ENCODE data around the gene PDZD4.

The PDZD4 gene

GRCh38 chrX:153829799-153830639, at the start of gene PDZD4:
TSS of gene PDZD4 (minus strand) at chrX:153830544. CDS start at chrX:153830298, 246 bp downstream.
- no peak for DNase-seq (ENCODE audit: low spot score)

GRCh38 chrX:153879741-153880439, 49.5 kb upstream of the PDZD4 start:
- DNase-seq (ENCODE audit: low spot score) = no peak

GRCh38 chrX:153878969-153879653, 48.8 kb upstream of the PDZD4 start:
- no peak for DNase-seq (ENCODE audit: low spot score)

- no peak for DNase-seq (ENCODE audit: low spot score)
Measured at GRCh38 chrX:153878345-153878744, 48.0 kb upstream of the PDZD4 start.

- no peak for DNase-seq (ENCODE audit: low spot score)
Measured at GRCh38 chrX:153877571-153878261, 47.4 kb upstream of the PDZD4 start.

GRCh38 chrX:153876112-153876491, 45.8 kb upstream of the PDZD4 start:
- no peak for DNase-seq (ENCODE audit: low spot score)

- DNase-seq (ENCODE audit: low spot score) = peak; percentile 68
Measured at GRCh38 chrX:153875391-153876111, 45.2 kb upstream of the PDZD4 start.

GRCh38 chrX:153874366-153875125, 44.2 kb upstream of the PDZD4 start:
- DNase-seq (ENCODE audit: low spot score) = no peak

- no peak for DNase-seq (ENCODE audit: low spot score)
Measured at GRCh38 chrX:153874085-153874365, 43.7 kb upstream of the PDZD4 start.

GRCh38 chrX:153873282-153874084, 43.1 kb upstream of the PDZD4 start:
- DNase-seq (ENCODE audit: low spot score) = no peak

GRCh38 chrX:153871946-153872878, 41.9 kb upstream of the PDZD4 start:
- DNase-seq (ENCODE audit: low spot score) = no peak

- no peak for DNase-seq (ENCODE audit: low spot score)
Measured at GRCh38 chrX:153871451-153871850, 41.1 kb upstream of the PDZD4 start.

GRCh38 chrX:153870791-153871360, 40.5 kb upstream of the PDZD4 start:
- DNase-seq (ENCODE audit: low spot score) = no peak

GRCh38 chrX:153870288-153870690, 39.9 kb upstream of the PDZD4 start:
- no peak for DNase-seq (ENCODE audit: low spot score)

- DNase-seq (ENCODE audit: low spot score) = no peak
Measured at GRCh38 chrX:153869473-153870287, 39.3 kb upstream of the PDZD4 start.

- DNase-seq (ENCODE audit: low spot score) = no peak
Measured at GRCh38 chrX:153868576-153869472, 38.5 kb upstream of the PDZD4 start.

GRCh38 chrX:153867671-153868070, 37.3 kb upstream of the PDZD4 start:
- no peak for DNase-seq (ENCODE audit: low spot score)
